ENCODE data around the gene TBX1. TPM values are rescaled to one million over a fixed set of nuclear protein-coding genes. Genes with fewer than 3 reads are reported as not detected.

TBX1 gene
- total and polyA plus RNA-seq, 2 of the 8 experiments (the other 6 are each of a cell fraction or from before 2014, with no cell fraction given): 0.28 TPM; not detected in 1

GRCh38 chr22:19783586-19784383 is 23.2 kb downstream of the TBX1 start:
- no peak for TF ChIP-seq FOSL1 (IDR thresholded peaks at IDR 0.05; ENCODE audit: insufficient read depth, low read depth, low read length)
- no peak for TF ChIP-seq EP300 (IDR thresholded peaks at IDR 0.05; ENCODE audit: borderline replicate concordance in 1 of 2, low read depth in 2 of 2, low read length in 2 of 2)
- TF ChIP-seq SP4 (IDR thresholded peaks at IDR 0.05; ENCODE audit: low read length): no peak
- TF ChIP-seq PHF8 (conservative IDR thresholded peaks at IDR 0.05; ENCODE audit: low read depth, low read length): no peak
- no peak for TF ChIP-seq YY1 (IDR thresholded peaks at IDR 0.05; ENCODE audit: low read depth, low read length)
- no peak for TF ChIP-seq SIN3A (conservative IDR thresholded peaks at IDR 0.05 in 1 of 2, IDR thresholded peaks at IDR 0.05 in 1 of 2; ENCODE audit: low read depth in 1 of 2, low read length in 2 of 2)
- no peak for TF ChIP-seq NANOG (IDR thresholded peaks at IDR 0.05; ENCODE audit: insufficient read depth, low read depth, low read length, poor library complexity, severe bottlenecking)
- TF ChIP-seq CREB1 (IDR thresholded peaks at IDR 0.05): no peak
- TF ChIP-seq SP1 (IDR thresholded peaks at IDR 0.05; ENCODE audit: low read depth, low read length): no peak
- TF ChIP-seq TBP (IDR thresholded peaks at IDR 0.05; ENCODE audit: low read depth, low read length): no peak
- no peak for TF ChIP-seq KDM5A (IDR thresholded peaks at IDR 0.05; ENCODE audit: low read length)
- H4K20me1 ChIP-seq (replicated peaks in 1 of 2; ENCODE audit: control insufficient read depth in 1 of 2, insufficient read depth in 2 of 2, low read length in 2 of 2): peaks cover 0 to 5% of the 10 kb centered on the region in 2 experiments
- H3K27ac ChIP-seq (ENCODE audit: low read depth, low read length): no peak overlapping the region
- no peak overlapping the region for H2BK15ac ChIP-seq (ENCODE audit: low read length)
- 86% methylated on average over 23 of the region's 24 CpGs; no CpG with 5 or more reads in 1 of the 2 experiments for WGBS, 2 experiments (ENCODE audit: extremely low coverage in 1 of 2, insufficient coverage in 1 of 2, insufficient read length in 1 of 2, insufficient replicate concordance in 2 of 2, low coverage in 1 of 2, low lambda C conversion rate in 2 of 2, missing lambda C conversion rate in 1 of 2)
- H3K18ac ChIP-seq (ENCODE audit: extremely low read depth, low read length): no peak overlapping the region
- H3K79me2 ChIP-seq (ENCODE audit: control insufficient read depth in 1 of 2, insufficient read depth in 2 of 2, low read length in 2 of 2): no peaks in the 10 kb centered on the region
- no peaks in the 10 kb centered on the region for H3K79me1 ChIP-seq (ENCODE audit: low read depth, low read length)
- H3K9ac ChIP-seq (replicated peaks in 1 of 4; ENCODE audit: extremely low read depth in 1 of 4, low read depth in 3 of 4, low read length in 3 of 4): no peak overlapping the region
- DNase-seq (ENCODE audit: low read depth in 1 of 2, low spot score in 2 of 2) (no peak), FAIRE-seq (no peak)
- no peak overlapping the region for H3K56ac ChIP-seq (replicated peaks; ENCODE audit: insufficient read length, low read depth, low read length)
- no peak overlapping the region for H2BK120ac ChIP-seq (replicated peaks; ENCODE audit: low read depth, low read length)
- POLR2A ChIA-PET (ENCODE audit: partially characterized antibody): interaction anchor here (0.9 to 1.3 kb wide), 2 partner anchors 43 to 60 kb away, joined by 3 read pairs; no protein-coding TSS in a partner anchor
- H2BK12ac ChIP-seq (ENCODE audit: low read depth, low read length): no peak overlapping the region
- no peak overlapping the region for H3K23ac ChIP-seq (ENCODE audit: insufficient read length)
- H2AK5ac ChIP-seq (ENCODE audit: low read depth, low read length): no peak overlapping the region
- H3K4me3 ChIP-seq (ENCODE audit: extremely low read depth in 1 of 4, insufficient read depth in 2 of 4, low read depth in 3 of 4, low read length in 4 of 4): no peak overlapping the region
- no peaks in the 10 kb centered on the region for H3K9me3 ChIP-seq (ENCODE audit: insufficient read depth in 2 of 2, low read depth in 1 of 2, low read length in 1 of 2)
- no peak overlapping the region for H4K91ac ChIP-seq (replicated peaks; ENCODE audit: insufficient read length, low read length)
- H3K23me2 ChIP-seq (ENCODE audit: low read depth, low read length): no peaks in the 10 kb centered on the region
- no peak overlapping the region for H4K8ac ChIP-seq (ENCODE audit: extremely low read depth, insufficient read depth, low read length)
- H3K4me2 ChIP-seq (ENCODE audit: insufficient read depth in 1 of 2, low read depth in 2 of 2, low read length in 2 of 2): no peak overlapping the region
- CTCF ChIA-PET (ENCODE audit: partially characterized antibody): interaction anchor here (0.7 to 2.5 kb wide), 12 partner anchors 10 to 130 kb away, joined by 3 to 8 read pairs (median 4); no protein-coding TSS in a partner anchor
- H2BK20ac ChIP-seq (ENCODE audit: low read length): no peak overlapping the region
- H2AFZ ChIP-seq (ENCODE audit: low read length): no peak overlapping the region
- H3K14ac ChIP-seq (ENCODE audit: insufficient read length): no peak overlapping the region
- H3K27me3 ChIP-seq (replicated peaks in 1 of 4; ENCODE audit: control insufficient read depth in 3 of 4, extremely low read depth in 1 of 4, insufficient read depth in 3 of 4, low read length in 3 of 4): peaks cover 0 to 2% (median 0%) of the 10 kb centered on the region in 4 experiments; a peak in 2 of 7 replicates
- H3K4me1 ChIP-seq (replicated peaks in 1 of 4; ENCODE audit: control insufficient read depth in 3 of 4, insufficient read depth in 4 of 4, low read length in 3 of 4): peaks cover 0 to 9% (median 0%) of the 10 kb centered on the region in 4 experiments; a peak in 2 of 7 replicates
- no peak overlapping the region for H4K5ac ChIP-seq (ENCODE audit: insufficient read length, low read depth, low read length)
- H2BK5ac ChIP-seq (ENCODE audit: low read depth, low read length): no peak overlapping the region
- no peaks in the 10 kb centered on the region for H3K36me3 ChIP-seq (ENCODE audit: control insufficient read depth in 2 of 4, insufficient read depth in 4 of 4, low read length in 3 of 4)
- no peak overlapping the region for H3K4ac ChIP-seq (replicated peaks; ENCODE audit: insufficient read length, low read depth, low read length)
